ENCODE data around the gene BORCS8.
A peak's percentile ranks its signal among the peaks of the same experiment; 100 is the strongest.

BORCS8 gene

GRCh38 chr19:19159534-19159933 lies 32.4 kb downstream of the BORCS8 start:
- Histone ChIP-seq H3K4me1 (ENCODE audit: control extremely low read depth in 1 of 4, control insufficient read depth in 4 of 4, insufficient read depth in 4 of 4, low read length in 3 of 4) (peaks cover 0 to 18% (median 2%) of the 10 kb centered on the region in 4 experiments), H3K27me3 (replicated peaks in 2 of 5; ENCODE audit: control insufficient read depth in 4 of 5, insufficient read depth in 5 of 5, low read length in 4 of 5) (no peaks in the 10 kb centered on the region), H3K9me3 (ENCODE audit: control extremely low read depth in 1 of 5, control insufficient read depth in 4 of 5, insufficient read depth in 2 of 5, low read depth in 1 of 5, low read length in 4 of 5) (peaks cover 0 to 7% (median 0%) of the 10 kb centered on the region in 5 experiments), H3K27ac (ENCODE audit: insufficient read depth in 1 of 2, low read depth in 1 of 2, low read length in 2 of 2, poor library complexity in 1 of 2, severe bottlenecking in 2 of 2) (no peak overlapping the region), H3K4me3 (ENCODE audit: control insufficient read depth in 1 of 7, extremely low read depth in 1 of 7, insufficient read depth in 4 of 7, low read depth in 2 of 7, low read length in 6 of 7) (no peak overlapping the region), H3K36me3 (ENCODE audit: control insufficient read depth in 4 of 4, insufficient read depth in 4 of 4, low read length in 3 of 4) (peaks cover 0 to 5% (median 2%) of the 10 kb centered on the region in 4 experiments)
- no peak for DNase-seq
- ChIA-PET POLR2A (no interaction called here), CTCF (interaction anchor here (0.6 to 1.9 kb wide), 2 partner anchors 15 to 51 kb away, joined by 3 to 6 read pairs; no protein-coding TSS in a partner anchor)
- WGBS (ENCODE audit: insufficient coverage) = 100% methylated on average over 1 of the region's 4 CpGs

GRCh38 chr19:19157808-19158207 lies 34.1 kb downstream of the BORCS8 start:
- Histone ChIP-seq H3K27me3 (replicated peaks in 2 of 5; ENCODE audit: control insufficient read depth in 4 of 5, insufficient read depth in 5 of 5, low read length in 4 of 5) (no peaks in the 10 kb centered on the region), H3K4me1 (ENCODE audit: control extremely low read depth in 1 of 4, control insufficient read depth in 4 of 4, insufficient read depth in 4 of 4, low read length in 3 of 4) (peaks cover 0 to 18% (median 2%) of the 10 kb centered on the region in 4 experiments), H3K36me3 (ENCODE audit: control insufficient read depth in 4 of 4, insufficient read depth in 4 of 4, low read length in 3 of 4) (peaks cover 0 to 5% (median 2%) of the 10 kb centered on the region in 4 experiments), H3K27ac (ENCODE audit: insufficient read depth in 1 of 2, low read depth in 1 of 2, low read length in 2 of 2, poor library complexity in 1 of 2, severe bottlenecking in 2 of 2) (no peak overlapping the region), H3K9me3 (ENCODE audit: control extremely low read depth in 1 of 5, control insufficient read depth in 4 of 5, insufficient read depth in 2 of 5, low read depth in 1 of 5, low read length in 4 of 5) (peaks cover 0 to 7% (median 0%) of the 10 kb centered on the region in 5 experiments), H3K4me3 (ENCODE audit: control insufficient read depth in 1 of 7, extremely low read depth in 1 of 7, insufficient read depth in 4 of 7, low read depth in 2 of 7, low read length in 6 of 7) (no peak overlapping the region)
- ChIA-PET CTCF (interaction anchor here (1.6 to 3.6 kb wide), 4 partner anchors 11 to 17 kb away, joined by 3 to 23 read pairs (median 6); no protein-coding TSS in a partner anchor), POLR2A (interaction anchor here (0.6 kb wide), 1 partner anchor 17 kb away, joined by 6 read pairs; no protein-coding TSS in a partner anchor)
- DNase-seq = no peak
- 0% methylated on average over 1 of the region's 6 CpGs for WGBS (ENCODE audit: insufficient coverage)

DNA sequence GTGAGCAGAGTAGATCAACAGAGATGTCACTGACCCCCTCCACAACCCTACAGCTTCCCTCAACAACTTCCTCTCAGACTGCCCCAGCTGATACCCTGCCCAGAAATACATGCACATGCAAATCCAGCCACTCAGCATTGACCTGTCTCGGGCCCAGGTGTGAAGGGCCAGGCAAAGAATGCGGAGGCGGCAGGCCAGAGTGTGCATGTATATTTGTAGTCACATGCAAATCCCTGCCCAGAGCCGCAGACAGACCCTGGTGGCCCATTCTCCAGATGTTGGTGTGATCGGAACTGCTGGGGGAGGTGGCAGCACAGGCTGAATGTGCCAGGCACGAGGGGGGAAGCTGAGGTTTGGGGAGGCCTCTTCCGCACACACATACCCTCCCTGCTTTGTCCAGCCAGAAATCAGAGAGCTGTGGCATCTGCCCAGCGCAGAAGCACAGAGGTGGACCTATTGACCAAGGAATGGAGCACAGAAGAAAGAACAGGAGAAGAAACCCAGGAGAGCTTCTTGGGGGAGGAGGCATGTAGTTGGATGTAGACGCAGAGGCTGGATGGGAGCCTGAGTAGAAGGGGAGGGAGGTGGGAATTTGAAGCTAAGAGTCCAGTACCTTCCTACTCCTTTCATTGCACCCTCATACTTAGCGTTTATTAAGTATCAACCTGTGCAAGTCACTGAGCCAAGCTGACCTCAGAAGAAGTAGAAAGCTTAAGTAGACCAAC lies 36.3 kb downstream of the BORCS8 start:
- CTCF ChIA-PET = interaction anchor here (1.8 to 3.6 kb wide), 4 partner anchors 9 to 20 kb away, joined by 6 to 23 read pairs (median 8); no protein-coding TSS in a partner anchor
- H3K36me3 ChIP-seq (ENCODE audit: control insufficient read depth in 4 of 4, insufficient read depth in 4 of 4, low read length in 3 of 4) = peaks cover 0 to 5% (median 2%) of the 10 kb centered on the region in 4 experiments
- POLR2A ChIA-PET = no interaction called here

GRCh38 chr19:19154768-19155494 lies 37.0 kb downstream of the BORCS8 start:
- Histone ChIP-seq H3K36me3 (ENCODE audit: control insufficient read depth in 4 of 4, insufficient read depth in 4 of 4, low read length in 3 of 4) (peaks cover 0 to 5% (median 2%) of the 10 kb centered on the region in 4 experiments), H3K4me3 (ENCODE audit: control insufficient read depth in 1 of 7, extremely low read depth in 1 of 7, insufficient read depth in 4 of 7, low read depth in 2 of 7, low read length in 6 of 7) (no peak overlapping the region), H3K9me3 (ENCODE audit: control extremely low read depth in 1 of 5, control insufficient read depth in 4 of 5, insufficient read depth in 2 of 5, low read depth in 1 of 5, low read length in 4 of 5) (no peaks in the 10 kb centered on the region), H3K27ac (ENCODE audit: insufficient read depth in 1 of 2, low read depth in 1 of 2, low read length in 2 of 2, poor library complexity in 1 of 2, severe bottlenecking in 2 of 2) (no peak overlapping the region), H3K4me1 (ENCODE audit: control extremely low read depth in 1 of 4, control insufficient read depth in 4 of 4, insufficient read depth in 4 of 4, low read length in 3 of 4) (peaks cover 0 to 10% (median 0%) of the 10 kb centered on the region in 4 experiments), H3K27me3 (replicated peaks in 2 of 5; ENCODE audit: control insufficient read depth in 4 of 5, insufficient read depth in 5 of 5, low read length in 4 of 5) (no peaks in the 10 kb centered on the region)
- DNase-seq = no peak
- WGBS (ENCODE audit: insufficient coverage) = 98% methylated on average over 6 of the region's 6 CpGs
- POLR2A ChIA-PET = no interaction called here
- CTCF ChIA-PET = interaction anchor here (1.8 to 3.6 kb wide), 2 partner anchors 8 to 20 kb away, joined by 11 to 23 read pairs; no protein-coding TSS in a partner anchor

More for the DNA sequence above, 36.3 kb downstream of the BORCS8 start:
- H3K4me3 ChIP-seq (ENCODE audit: control insufficient read depth in 1 of 7, extremely low read depth in 1 of 7, insufficient read depth in 4 of 7, low read depth in 2 of 7, low read length in 6 of 7) = no peak overlapping the region
- 96% methylated on average over 5 of the region's 10 CpGs for WGBS (ENCODE audit: insufficient coverage)
- H3K27me3 ChIP-seq (replicated peaks in 2 of 5; ENCODE audit: control insufficient read depth in 4 of 5, insufficient read depth in 5 of 5, low read length in 4 of 5) = no peaks in the 10 kb centered on the region
- peak in 1 of 3 donors; percentile 13 for DNase-seq
- no peak overlapping the region for H3K27ac ChIP-seq (ENCODE audit: insufficient read depth in 1 of 2, low read depth in 1 of 2, low read length in 2 of 2, poor library complexity in 1 of 2, severe bottlenecking in 2 of 2)
- H3K9me3 ChIP-seq (ENCODE audit: control extremely low read depth in 1 of 5, control insufficient read depth in 4 of 5, insufficient read depth in 2 of 5, low read depth in 1 of 5, low read length in 4 of 5) = no peaks in the 10 kb centered on the region
- peaks cover 0 to 15% (median 2%) of the 10 kb centered on the region in 4 experiments for H3K4me1 ChIP-seq (ENCODE audit: control extremely low read depth in 1 of 4, control insufficient read depth in 4 of 4, insufficient read depth in 4 of 4, low read length in 3 of 4)

- no peak overlapping the region for H3K4me3 ChIP-seq (ENCODE audit: control insufficient read depth in 1 of 7, extremely low read depth in 1 of 7, insufficient read depth in 4 of 7, low read depth in 2 of 7, low read length in 6 of 7)
- no peak overlapping the region for H3K27ac ChIP-seq (ENCODE audit: insufficient read depth in 1 of 2, low read depth in 1 of 2, low read length in 2 of 2, poor library complexity in 1 of 2, severe bottlenecking in 2 of 2)
- 97% methylated on average over 12 of the region's 13 CpGs for WGBS (ENCODE audit: insufficient coverage)
- no peaks in the 10 kb centered on the region for H3K9me3 ChIP-seq (ENCODE audit: control extremely low read depth in 1 of 5, control insufficient read depth in 4 of 5, insufficient read depth in 2 of 5, low read depth in 1 of 5, low read length in 4 of 5)
- no peak for DNase-seq
- H3K27me3 ChIP-seq (replicated peaks in 2 of 5; ENCODE audit: control insufficient read depth in 4 of 5, insufficient read depth in 5 of 5, low read length in 4 of 5) = no peaks in the 10 kb centered on the region
- H3K4me1 ChIP-seq (ENCODE audit: control extremely low read depth in 1 of 4, control insufficient read depth in 4 of 4, insufficient read depth in 4 of 4, low read length in 3 of 4) = peaks cover 0 to 4% (median 0%) of the 10 kb centered on the region in 4 experiments
- H3K36me3 ChIP-seq (ENCODE audit: control insufficient read depth in 4 of 4, insufficient read depth in 4 of 4, low read length in 3 of 4) = peaks cover 1 to 15% (median 7%) of the 10 kb centered on the region in 4 experiments
- ChIA-PET CTCF (interaction anchor here (1.3 kb wide), 1 partner anchor 14 kb away, joined by 4 read pairs; no protein-coding TSS in a partner anchor), POLR2A (interaction anchor here (0.6 kb wide), 1 partner anchor 715 kb away, joined by 3 read pairs; no protein-coding TSS in a partner anchor)
Observed at GRCh38 chr19:19152668-19153384, 39.1 kb downstream of the BORCS8 start.

- POLR2A ChIA-PET = no interaction called here
- no peak overlapping the region for H3K4me3 ChIP-seq (ENCODE audit: control insufficient read depth in 1 of 7, extremely low read depth in 1 of 7, insufficient read depth in 4 of 7, low read depth in 2 of 7, low read length in 6 of 7)
- no peak for DNase-seq
- H3K4me1 ChIP-seq (ENCODE audit: control extremely low read depth in 1 of 4, control insufficient read depth in 4 of 4, insufficient read depth in 4 of 4, low read length in 3 of 4) = peaks cover 0 to 4% (median 0%) of the 10 kb centered on the region in 4 experiments
- H3K36me3 ChIP-seq (ENCODE audit: control insufficient read depth in 4 of 4, insufficient read depth in 4 of 4, low read length in 3 of 4) = peaks cover 3 to 25% (median 12%) of the 10 kb centered on the region in 4 experiments
- CTCF ChIA-PET = no interaction called here
- 87% methylated on average over 11 of the region's 11 CpGs for WGBS (ENCODE audit: insufficient coverage)
- no peaks in the 10 kb centered on the region for H3K27me3 ChIP-seq (replicated peaks in 2 of 5; ENCODE audit: control insufficient read depth in 4 of 5, insufficient read depth in 5 of 5, low read length in 4 of 5)
- no peak overlapping the region for H3K27ac ChIP-seq (ENCODE audit: insufficient read depth in 1 of 2, low read depth in 1 of 2, low read length in 2 of 2, poor library complexity in 1 of 2, severe bottlenecking in 2 of 2)
- no peaks in the 10 kb centered on the region for H3K9me3 ChIP-seq (ENCODE audit: control extremely low read depth in 1 of 5, control insufficient read depth in 4 of 5, insufficient read depth in 2 of 5, low read depth in 1 of 5, low read length in 4 of 5)
Observed at GRCh38 chr19:19151418-19151817, 40.5 kb downstream of the BORCS8 start.

Measured in common myeloid progenitor, CD34-positive (primary cell).